SK-N-SH (cell line): ENCODE data around the gene LRRC75A. TPM values are rescaled to one million over a fixed set of nuclear protein-coding genes. Genes with fewer than 3 reads are reported as not detected.

Source experiments
- CTCF ChIA-PET: fragments of 300-600, 350-600 bp; formaldehyde crosslinking; extraction: SDS; loops from one replicate; lab custom pipeline; 2021; lab: Yijun Ruan, JAX
- POLR2A ChIA-PET: fragments of 350-600 bp; sonication (Branson Sonifier 250); formaldehyde crosslinking; extraction: SDS; loops from one replicate; lab custom pipeline; 2020; ENCODE audit warnings: antibody characterized with exemption, inconsistent platforms; lab: Yijun Ruan, JAX
- DNase-seq: peaks from one replicate; pipeline ENCODE4 v3.0.0; 2012
- H2AFZ ChIP-seq: fragments of 200-600 bp; sonication (generic); 2 replicates; pipeline ENCODE4 v1.8.1; 2016; ENCODE audit warnings: antibody characterized with exemption, mild to moderate bottlenecking, low read depth
- H3F3A ChIP-seq: fragments of 200-600 bp; sonication (generic); replicated peaks from 2 replicates; pipeline ENCODE3; 2016; ENCODE audit warnings: antibody characterized with exemption, mild to moderate bottlenecking; ENCODE audit not compliant: insufficient read depth
- H3K27ac ChIP-seq, 2 experiments: fragments of 200-500 bp in 1 of 2; fragments of 200-600 bp in 1 of 2; sonication (Bioruptor generic) in 1 of 2; sonication (generic), shearing (Covaris generic) in 1 of 2; 2 replicates each; pipeline versions ENCODE4 v1.5.1 to v1.6.1; 2014 to 2016; ENCODE audit warnings: low read depth in 2 of 2, inconsistent platforms in 1 of 2, low read length in 1 of 2, mild to moderate bottlenecking in 1 of 2, mixed read lengths in 1 of 2
- H3K27me3 ChIP-seq: fragments of 200-600 bp; sonication (generic), shearing (Covaris generic); 2 replicates; pipeline ENCODE4 v1.6.1; 2016; ENCODE audit warnings: mixed run types; ENCODE audit not compliant: insufficient read depth
- H3K36me3 ChIP-seq, 2 experiments: fragments of 200-500 bp in 1 of 2; fragments of 200-600 bp in 1 of 2; sonication (Bioruptor generic) in 1 of 2; sonication (generic) in 1 of 2; replicated peaks in 1 of 2; 2 replicates each; pipeline versions ENCODE3 to v1.5.1; 2014 to 2016; ENCODE audit warnings: low read length in 1 of 2, mild to moderate bottlenecking in 1 of 2; ENCODE audit not compliant: insufficient read depth in 2 of 2, control insufficient read depth in 1 of 2
- H3K4me1 ChIP-seq, 2 experiments: fragments of 200-500 bp in 1 of 2; fragments of 200-600 bp in 1 of 2; sonication (Bioruptor generic) in 1 of 2; sonication (generic), shearing (Covaris generic) in 1 of 2; 2 replicates each; pipeline versions ENCODE4 v1.5.1 to v1.6.1; 2014 to 2016; ENCODE audit warnings: low read depth in 1 of 2, low read length in 1 of 2, mixed run types in 1 of 2; ENCODE audit not compliant: insufficient read depth in 2 of 2, control insufficient read depth in 1 of 2
- H3K4me2 ChIP-seq: fragments of 200-600 bp; sonication (generic), shearing (Covaris generic); 2 replicates; pipeline ENCODE4 v1.6.1; 2017; ENCODE audit warnings: mixed run types
- H3K4me3 ChIP-seq, 2 experiments: fragments of 200-500 bp in 1 of 2; fragments of 200-600 bp in 1 of 2; sonication (Bioruptor generic) in 1 of 2; sonication (generic), shearing (Covaris generic) in 1 of 2; 2 replicates each; pipeline versions ENCODE4 v1.5.1 to v1.8.1; 2014 to 2016; ENCODE audit warnings: low read depth in 2 of 2, inconsistent platforms in 1 of 2, low read length in 1 of 2, mild to moderate bottlenecking in 1 of 2, mixed read lengths in 1 of 2, moderate library complexity in 1 of 2
- H3K79me2 ChIP-seq: fragments of 200-600 bp; sonication (generic); 2 replicates; pipeline ENCODE4 v1.8.1; 2017; ENCODE audit warnings: mild to moderate bottlenecking; ENCODE audit not compliant: insufficient read depth
- H3K9ac ChIP-seq: fragments of 200-600 bp; sonication (generic); 2 replicates; pipeline ENCODE4 v1.6.1; 2017; ENCODE audit warnings: mixed run types
- H3K9me2 ChIP-seq: fragments of 200-600 bp; sonication (generic); 2 replicates; pipeline ENCODE4 v1.6.1; 2017; ENCODE audit warnings: mixed run types
- H3K9me3 ChIP-seq: fragments of 200-600 bp; sonication (generic); 2 replicates; pipeline ENCODE4 v1.6.1; 2017; ENCODE audit warnings: mixed run types, mild to moderate bottlenecking, moderate library complexity
- H4K20me1 ChIP-seq: fragments of 200-600 bp; sonication (generic); 2 replicates; pipeline ENCODE4 v1.6.1; 2017; ENCODE audit warnings: mild to moderate bottlenecking, mixed run types; ENCODE audit not compliant: insufficient read depth
- CTCF ChIP-seq: fragments of 200-600 bp; sonication (generic); IDR thresholded peaks from 2 replicates; pipeline ENCODE4 v1.6.1; 2017; ENCODE audit warnings: antibody characterized with exemption, mild to moderate bottlenecking, moderate library complexity
- FOXM1 ChIP-seq: IDR thresholded peaks from 2 replicates; pipeline ENCODE4 v1.4.0; 2012; ENCODE audit warnings: low read depth, mild to moderate bottlenecking
- GABPA ChIP-seq: IDR thresholded peaks from 2 replicates; pipeline ENCODE4 v1.4.0; 2012; ENCODE audit warnings: low read depth, mild to moderate bottlenecking
- IRF3 ChIP-seq: fragments of 150-350 bp; IDR thresholded peaks from 2 replicates; pipeline ENCODE4 v1.6.1; 2016; ENCODE audit warnings: mild to moderate bottlenecking, low read depth, low read length
- MAX ChIP-seq: IDR thresholded peaks from 2 replicates; pipeline ENCODE4 v1.4.0; 2012; ENCODE audit warnings: low read depth
- RAD21 ChIP-seq: IDR thresholded peaks from 2 replicates; pipeline ENCODE4 v1.6.1; 2012; ENCODE audit warnings: mild to moderate bottlenecking, low read length
- RCOR1 ChIP-seq: fragments of 150-350 bp; IDR thresholded peaks from 2 replicates; pipeline ENCODE4 v1.6.1; 2017; ENCODE audit warnings: antibody characterized with exemption, low read length
- SMC3 ChIP-seq: IDR thresholded peaks from 2 replicates; pipeline ENCODE4 v1.6.1; 2012; ENCODE audit warnings: low read depth, low read length, improper control_type of control experiment
- TCF12 ChIP-seq: IDR thresholded peaks from 2 replicates; pipeline ENCODE4 v1.4.0; 2012
- TEAD4 ChIP-seq: IDR thresholded peaks from 2 replicates; pipeline ENCODE4 v1.4.0; 2012; ENCODE audit warnings: mild to moderate bottlenecking, borderline replicate concordance; ENCODE audit not compliant: insufficient read depth
- USF1 ChIP-seq: IDR thresholded peaks from 2 replicates; pipeline ENCODE4 v1.4.0; 2012; ENCODE audit warnings: low read depth, borderline replicate concordance
- WGBS: methylation state at CpG from one replicate; pipeline ENCODE4 v1.1.6; 2017; ENCODE audit warnings: low lambda C conversion rate; 5-methylcytosine and 5-hydroxymethylcytosine counted together
- polyA plus RNA-seq, 3 experiments: library from polyadenylated mRNA; depleted of rRNA; stranded (reverse); fragments of >200 nt; gene quantifications; 2 replicates each; pipeline ENCODE4 v1.2.3, GENCODE V29; 2012

LRRC75A gene
- polyA plus RNA-seq, 1 of the 3 experiments (the other 2 are of a cell fraction): 1.2 TPM

GRCh38 chr17:16511593-16511992, 19.6 kb upstream of the LRRC75A start (continued):
- no peak for TF ChIP-seq USF1
- no peak for TF ChIP-seq SMC3
- no peak for TF ChIP-seq IRF3
- TF ChIP-seq FOXM1: no peak
- TF ChIP-seq RCOR1: no peak
- no peak for TF ChIP-seq TCF12
- TF ChIP-seq, all 33 proteins: peak for 0

GRCh38 chr17:16507918-16508533, 16.0 kb upstream of the LRRC75A start:
- Histone ChIP-seq H3K79me2 (no peaks in the 10 kb centered on the region), H4K20me1 (no peaks in the 10 kb centered on the region), H3K4me3 (no peak overlapping the region), H3K9me3 (no peaks in the 10 kb centered on the region), H3F3A (no peaks in the 10 kb centered on the region), H3K9me2 (no peaks in the 10 kb centered on the region), H3K27ac (no peak overlapping the region), H3K36me3 (no peaks in the 10 kb centered on the region), H2AFZ (no peak overlapping the region), H3K9ac (no peak overlapping the region), H3K27me3 (no peaks in the 10 kb centered on the region), H3K4me2 (no peak overlapping the region), H3K4me1 (no peaks in the 10 kb centered on the region; a peak in 1 of 4 replicates)
- ChIA-PET CTCF (interaction anchor here (1.2 to 33.3 kb wide), 4 partner anchors 9 to 54 kb away, joined by 4 to 746 read pairs (median 8); no protein-coding TSS in a partner anchor), POLR2A (no interaction called here)
- TF ChIP-seq RAD21 (no peak), MAX (no peak), GABPA (no peak)
- DNase-seq: no peak
- 61% methylated on average over 8 of the region's 8 CpGs for whole genome bisulfite sequencing

GRCh38 chr17:16506188-16506587, 14.2 kb upstream of the LRRC75A start:
- no peaks in the 10 kb centered on the region for H3K27me3 ChIP-seq
- no peaks in the 10 kb centered on the region for H3K4me1 ChIP-seq
- no peak for DNase-seq
- no peaks in the 10 kb centered on the region for H3K9me2 ChIP-seq
- H2AFZ ChIP-seq: no peak overlapping the region
- TF ChIP-seq TEAD4 (no peak), CTCF (peak; percentile 40; the same call in 1 of the 2 replicates)
- TF ChIP-seq, all 33 proteins: peak for 1
- H3F3A ChIP-seq: no peaks in the 10 kb centered on the region
- 83% methylated on average over 3 of the region's 3 CpGs for WGBS
- CTCF ChIA-PET: interaction anchor here (33.3 kb wide), 1 partner anchor 52 kb away, joined by 746 read pairs; no protein-coding TSS in a partner anchor
- no peak overlapping the region for H3K27ac ChIP-seq
- no peak overlapping the region for H3K4me3 ChIP-seq
- H3K9ac ChIP-seq: no peak overlapping the region
- H3K4me2 ChIP-seq: no peak overlapping the region
- no peaks in the 10 kb centered on the region for H4K20me1 ChIP-seq
- no peaks in the 10 kb centered on the region for H3K79me2 ChIP-seq
- no peaks in the 10 kb centered on the region for H3K36me3 ChIP-seq
- no peaks in the 10 kb centered on the region for H3K9me3 ChIP-seq
- POLR2A ChIA-PET: no interaction called here
